BE2C (cell line): ENCODE measurements around the gene HCN3.
A peak's percentile ranks its signal among the peaks of the same experiment; 100 is the strongest.

Experiments used
- DNase-seq: peaks from one replicate; pipeline ENCODE4 v3.0.0-alpha.2; 2020
- H3K27me3 ChIP-seq: fragments of 250-450 bp; sonication (Bioruptor Pico); 2 replicates; pipeline ENCODE4 v1.5.1; 2020; ENCODE audit warnings: mild to moderate bottlenecking
- H3K36me3 ChIP-seq: fragments of 250-450 bp; sonication (Bioruptor Pico); 2 replicates; pipeline ENCODE4 v1.5.1; 2020; ENCODE audit warnings: mild to moderate bottlenecking
- H3K4me1 ChIP-seq: fragments of 250-450 bp; sonication (Bioruptor Pico); 2 replicates; pipeline ENCODE4 v1.5.1; 2020
- H3K4me3 ChIP-seq: 2 replicates; pipeline ENCODE4 v1.5.1; 2011; ENCODE audit warnings: low read depth, low read length
- H3K9me3 ChIP-seq: fragments of 250-450 bp; sonication (Bioruptor Pico); 2 replicates; pipeline ENCODE4 v1.5.1; 2020
- CTCF ChIP-seq: IDR thresholded peaks from 2 replicates; pipeline ENCODE4 v1.5.1; 2012; ENCODE audit warnings: mild to moderate bottlenecking, low read depth, low read length

The HCN3 gene

GRCh38 chr1:155269381-155269780, 7.9 kb upstream of the HCN3 start:
- Histone ChIP-seq H3K4me1 (peaks cover 3% of the 10 kb centered on the region), H3K36me3 (peaks cover 68% of the 10 kb centered on the region), H3K27me3 (no peaks in the 10 kb centered on the region), H3K4me3 (no peak overlapping the region), H3K9me3 (no peaks in the 10 kb centered on the region)
- DNase-seq: no peak
- TF ChIP-seq CTCF: no peak

- H3K9me3 ChIP-seq: no peaks in the 10 kb centered on the region
- H3K4me1 ChIP-seq: peaks cover 3% of the 10 kb centered on the region
- H3K27me3 ChIP-seq: no peaks in the 10 kb centered on the region
- H3K36me3 ChIP-seq: peaks cover 36% of the 10 kb centered on the region
- H3K4me3 ChIP-seq: peak overlapping the region; percentile 98
- no peak for DNase-seq
- no peak for TF ChIP-seq CTCF
Observed at GRCh38 chr1:155272466-155273342, 4.6 kb upstream of the HCN3 start.

- no peak for TF ChIP-seq CTCF
- Histone ChIP-seq H3K4me1 (peaks cover 3% of the 10 kb centered on the region), H3K27me3 (no peaks in the 10 kb centered on the region), H3K4me3 (peak within 1 kb of the TSS; percentile 98), H3K9me3 (no peaks in the 10 kb centered on the region), H3K36me3 (peaks cover 28% of the 10 kb centered on the region)
- peak; percentile 99 for DNase-seq
Observed at GRCh38 chr1:155273343-155274245, 3.7 kb upstream of the HCN3 start, which contains the start of gene CLK2. Gene CLK2, minus strand, starts transcription at chr1:155273504. Its CDS starts 2,527 bp downstream, at chr1:155270977.

GRCh38 chr1:155277902-155278688, 832 bp downstream of the HCN3 start:
- TF ChIP-seq CTCF: peak; percentile 63

GRCh38 chr1:155278689-155279160, 1.5 kb downstream of the HCN3 start:
- Histone ChIP-seq H3K4me3 (peak overlapping the region; percentile 86), H3K4me1 (peaks cover 2% of the 10 kb centered on the region), H3K27me3 (no peaks in the 10 kb centered on the region), H3K9me3 (no peaks in the 10 kb centered on the region), H3K36me3 (no peaks in the 10 kb centered on the region)
- DNase-seq: no peak
- no peak for TF ChIP-seq CTCF

More at GRCh38 chr1:155277902-155278688, 832 bp downstream of the HCN3 start:
- DNase-seq: peak; percentile 66
- Histone ChIP-seq H3K4me1 (peaks cover 3% of the 10 kb centered on the region), H3K4me3 (peak overlapping the region; percentile 86), H3K27me3 (no peaks in the 10 kb centered on the region), H3K36me3 (no peaks in the 10 kb centered on the region), H3K9me3 (no peaks in the 10 kb centered on the region)
